IMR-90 (cell line): Measurements from ENCODE around the gene PHLDA2. TPM values are rescaled to one million over a fixed set of nuclear protein-coding genes. Genes with fewer than 3 reads are reported as not detected.

Experiments used
- ATAC-seq: fragments of 200-7000 bp; cut with Tn5 transposase; 2 replicates; pipeline ENCODE4 v1.9.1; 2020; ENCODE audit warnings: low read depth, mild to moderate bottlenecking, moderate library complexity
- BruUV-seq: library from RNA; stranded (reverse); fragments of 400-500 nt; replicated peaks from 2 replicates; lab custom pipeline; 2021; lab: Mats Ljungman, UMichigan
- CTCF ChIA-PET: fragments of 300-600 bp; formaldehyde crosslinking; extraction: SDS; loops from one replicate; lab custom pipeline; 2021; ENCODE audit warnings: antibody characterized with exemption; lab: Yijun Ruan, JAX
- POLR2A ChIA-PET: fragments of 300-600 bp; sonication (Branson Sonifier 250); formaldehyde crosslinking; loops from one replicate; lab custom pipeline; 2022; ENCODE audit warnings: antibody characterized with exemption; ENCODE audit not compliant: unreplicated experiment; lab: Charles Lee
- DNase-seq: peaks from one replicate; pipeline ENCODE4 v3.0.0; 2013
- H2AFZ ChIP-seq: replicated peaks from 2 replicates; pipeline ENCODE3; 2013; ENCODE audit warnings: low read length, mild to moderate bottlenecking; ENCODE audit not compliant: poor library complexity
- H2AK5ac ChIP-seq: 2 replicates; pipeline ENCODE4 v1.6.1; 2013; ENCODE audit warnings: low read depth, low read length, inconsistent platforms
- H2AK9ac ChIP-seq: replicated peaks from 2 replicates; pipeline ENCODE3; 2013; ENCODE audit warnings: mild to moderate bottlenecking, low read depth, low read length, moderate library complexity; ENCODE audit not compliant: poor library complexity
- H2BK120ac ChIP-seq: 2 replicates; pipeline ENCODE4 v1.6.1; 2013; ENCODE audit warnings: low read depth, low read length, inconsistent platforms
- H2BK15ac ChIP-seq: 3 replicates; pipeline ENCODE4 v1.6.1; 2013; ENCODE audit warnings: low read depth, low read length, inconsistent platforms
- H2BK20ac ChIP-seq: 2 replicates; pipeline ENCODE4 v1.6.1; 2013; ENCODE audit warnings: low read depth, mild to moderate bottlenecking, inconsistent platforms, low read length, moderate library complexity
- H2BK5ac ChIP-seq: 2 replicates; pipeline ENCODE4 v1.6.1; 2013; ENCODE audit warnings: mild to moderate bottlenecking, low read depth, low read length, inconsistent platforms; ENCODE audit not compliant: poor library complexity, severe bottlenecking
- H3K14ac ChIP-seq: replicated peaks from 2 replicates; pipeline ENCODE4 v1.6.1; 2013; ENCODE audit warnings: low read depth, low read length, inconsistent platforms
- H3K18ac ChIP-seq: 2 replicates; pipeline ENCODE4 v1.6.1; 2013; ENCODE audit warnings: low read depth, low read length, control low read depth
- H3K23ac ChIP-seq: 2 replicates; pipeline ENCODE4 v1.6.1; 2013; ENCODE audit warnings: low read depth, low read length, inconsistent platforms
- H3K27ac ChIP-seq: 2 replicates; pipeline ENCODE4 v1.5.1; 2013; ENCODE audit warnings: mild to moderate bottlenecking, control low read depth, low read length; ENCODE audit not compliant: insufficient read depth
- H3K27me3 ChIP-seq: 2 replicates; pipeline ENCODE4 v1.6.1; 2013; ENCODE audit warnings: low read length; ENCODE audit not compliant: control insufficient read depth, insufficient read depth
- H3K36me3 ChIP-seq: 2 replicates; pipeline ENCODE4 v1.6.1; 2013; ENCODE audit warnings: low read length, mixed read lengths; ENCODE audit not compliant: control insufficient read depth, insufficient read depth
- H3K4ac ChIP-seq: 2 replicates; pipeline ENCODE4 v1.6.1; 2013; ENCODE audit warnings: low read depth, low read length, inconsistent platforms
- H3K4me1 ChIP-seq: 2 replicates; pipeline ENCODE4 v1.6.1; 2013; ENCODE audit warnings: low read length, mixed read lengths; ENCODE audit not compliant: control insufficient read depth, insufficient read depth
- H3K4me2 ChIP-seq: 2 replicates; pipeline ENCODE4 v1.6.1; 2013; ENCODE audit warnings: low read depth, mild to moderate bottlenecking, control low read depth, low read length, moderate library complexity
- H3K4me3 ChIP-seq: 2 replicates; pipeline ENCODE4 v1.5.1; 2013; ENCODE audit warnings: low read depth, mild to moderate bottlenecking, control low read depth, low read length, moderate library complexity; ENCODE audit not compliant: insufficient read depth
- H3K56ac ChIP-seq: 2 replicates; pipeline ENCODE4 v1.6.1; 2013; ENCODE audit warnings: low read length, inconsistent platforms; ENCODE audit not compliant: insufficient read depth; ENCODE audit errors: extremely low read depth
- H3K79me1 ChIP-seq, 2 experiments: 2 replicates each; pipeline ENCODE4 v1.6.1; 2013; ENCODE audit warnings: low read length in 2 of 2, inconsistent platforms in 1 of 2, low read depth in 1 of 2
- H3K9ac ChIP-seq: 2 replicates; pipeline ENCODE4 v1.6.1; 2013; ENCODE audit warnings: low read depth, low read length, control low read depth
- H3K9me1 ChIP-seq: 2 replicates; pipeline ENCODE4 v1.6.1; 2013; ENCODE audit warnings: low read length, inconsistent platforms; ENCODE audit not compliant: insufficient read depth
- H3K9me3 ChIP-seq: 2 replicates; pipeline ENCODE4 v1.6.1; 2013; ENCODE audit warnings: low read length; ENCODE audit not compliant: control insufficient read depth, insufficient read depth
- H4K20me1 ChIP-seq: 2 replicates; pipeline ENCODE4 v1.6.1; 2013; ENCODE audit warnings: low read length, inconsistent platforms; ENCODE audit not compliant: insufficient read depth
- H4K5ac ChIP-seq: 2 replicates; pipeline ENCODE4 v1.6.1; 2013; ENCODE audit warnings: mild to moderate bottlenecking, low read depth, low read length, control low read depth
- H4K8ac ChIP-seq, 2 experiments: 2 replicates each; pipeline ENCODE4 v1.6.1; 2013; ENCODE audit warnings: low read depth in 2 of 2, low read length in 2 of 2, control low read depth in 1 of 2, inconsistent platforms in 1 of 2
- H4K91ac ChIP-seq: 2 replicates; pipeline ENCODE4 v1.6.1; 2013; ENCODE audit warnings: low read depth, low read length, inconsistent platforms; ENCODE audit not compliant: insufficient read depth
- BHLHE40 ChIP-seq: fragments of 150-350 bp; IDR thresholded peaks from 2 replicates; pipeline ENCODE4 v1.6.1; 2016; ENCODE audit warnings: mild to moderate bottlenecking, low read depth, low read length
- CEBPB ChIP-seq: IDR thresholded peaks from 2 replicates; pipeline ENCODE4 v1.6.1; 2012; ENCODE audit warnings: low read depth, low read length, improper control_type of control experiment
- CHD1 ChIP-seq: IDR thresholded peaks from 2 replicates; pipeline ENCODE4 v1.6.1; 2012; ENCODE audit warnings: low read depth, low read length, improper control_type of control experiment
- MAFK ChIP-seq: IDR thresholded peaks from 2 replicates; pipeline ENCODE4 v1.6.1; 2012; ENCODE audit warnings: low read depth, low read length, improper control_type of control experiment
- MAZ ChIP-seq: IDR thresholded peaks from 2 replicates; pipeline ENCODE4 v1.6.1; 2012; ENCODE audit warnings: low read depth, mild to moderate bottlenecking, low read length, improper control_type of control experiment, moderate library complexity, borderline replicate concordance
- NFE2L2 ChIP-seq: fragments of 150-350 bp; IDR thresholded peaks from 2 replicates; pipeline ENCODE4 v1.6.1; 2016; ENCODE audit warnings: low read depth, mild to moderate bottlenecking, low read length
- RAD21 ChIP-seq: IDR thresholded peaks from 2 replicates; pipeline ENCODE4 v1.6.1; 2012; ENCODE audit warnings: low read length, improper control_type of control experiment
- RFX5 ChIP-seq: IDR thresholded peaks from 2 replicates; pipeline ENCODE4 v1.8.0; 2012; ENCODE audit warnings: low read depth, mild to moderate bottlenecking, low read length, moderate library complexity
- SMC3 ChIP-seq: fragments of 150-350 bp; IDR thresholded peaks from 2 replicates; pipeline ENCODE4 v1.6.1; 2016; ENCODE audit warnings: low read depth, mild to moderate bottlenecking, antibody characterized with exemption, low read length, moderate library complexity
- whole genome bisulfite sequencing, 2 experiments: methylation state at CpG; one replicate each; pipeline versions ENCODE4 v1.1.5 to v1.1.7; 2013; ENCODE audit warnings: missing lambda C conversion rate in 2 of 2; ENCODE audit not compliant: insufficient read length in 1 of 2; ENCODE audit errors: extremely low coverage in 2 of 2; 5-methylcytosine and 5-hydroxymethylcytosine counted together
- dilution Hi-C: fragments of 300-500 bp; cut with HindIII; formaldehyde crosslinking; loops from one replicate; pipeline ENCODE4 v1.14.3; 2018; ENCODE audit warnings: low sequenced_read_pairs; ENCODE audit not compliant: unreplicated experiment
- in situ Hi-C: fragments of 300-500 bp; cut with MboI; formaldehyde crosslinking; loops from 3 replicates; pipeline ENCODE4 v1.14.3; 2019; ENCODE audit warnings: low sequenced_read_pairs, inconsistent platforms, mixed read lengths
- intact Hi-C: fragments of 100-400 bp; cut with micrococcal nuclease; formaldehyde crosslinking; loops from 2 replicates; pipeline ENCODE4 v1.10.0; 2022
- polyA plus RNA-seq, 3 experiments: library from polyadenylated mRNA; depleted of rRNA; stranded (reverse); fragments of >200 nt; gene quantifications; 2 replicates each; pipeline ENCODE4 v1.2.3, GENCODE V29; 2012; ENCODE audit warnings: low replicate concordance in 1 of 3
- total RNA-seq: library from RNA; depleted of rRNA; stranded (reverse); fragments of >200 nt; gene quantifications from 2 replicates; pipeline ENCODE4 v1.2.3, GENCODE V29; 2012
- TF ChIP-seq, protein P1 (sequence below): fragments of 150-350 bp; IDR thresholded peaks from 2 replicates; pipeline ENCODE4 v1.6.1; 2016; ENCODE audit warnings: low read depth, mild to moderate bottlenecking, low read length, moderate library complexity, borderline replicate concordance
- TF ChIP-seq, protein P2 (sequence below): conservative IDR thresholded peaks from 2 replicates; pipeline ENCODE4 v1.5.1; 2012; ENCODE audit warnings: mild to moderate bottlenecking, low read depth, low read length, improper control_type of control experiment
- TF ChIP-seq, protein P3 (sequence below): fragments of 150-350 bp; IDR thresholded peaks from 2 replicates; pipeline ENCODE4 v1.6.1; 2017; ENCODE audit warnings: mild to moderate bottlenecking, antibody characterized with exemption, low read length, low read depth

The PHLDA2 gene
- total and polyA plus RNA-seq, 2 of the 4 experiments (the other 2 are of a cell fraction): 3.8 to 89.0 TPM

DNA sequence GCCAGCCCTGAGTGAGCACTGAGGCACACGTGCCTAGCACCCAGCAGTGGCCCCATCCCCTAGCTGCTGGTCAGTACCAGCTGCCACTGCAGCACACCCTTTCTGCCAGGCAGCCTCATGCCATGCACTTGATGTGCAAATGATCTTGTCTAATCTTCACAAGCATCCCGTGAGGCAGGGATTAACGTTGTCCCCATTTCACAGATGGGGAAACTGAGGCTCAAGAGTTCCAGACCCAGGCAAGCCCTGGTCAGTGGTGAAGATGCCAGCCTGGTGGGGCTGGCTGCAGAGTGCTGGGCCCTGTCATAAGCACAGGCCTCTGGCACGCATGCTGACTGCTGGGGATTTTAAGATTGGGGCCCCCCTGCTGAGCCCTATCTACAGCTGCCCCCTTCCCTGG is 35.3 kb downstream of the PHLDA2 start:
- Histone ChIP-seq H3K36me3 (no peaks in the 10 kb centered on the region), H3K4me1 (peaks cover 34% of the 10 kb centered on the region), H2BK20ac (no peak overlapping the region), H3K18ac (no peak overlapping the region), H4K8ac (no peak overlapping the region), H4K91ac (no peak overlapping the region), H2AK5ac (no peak overlapping the region), H3K79me1 (peaks cover 0 to 7% of the 10 kb centered on the region in 2 experiments; a peak in 1 of 4 replicates), H3K14ac (no peak overlapping the region), H3K9me3 (no peaks in the 10 kb centered on the region), H2BK15ac (no peak overlapping the region), H3K23ac (no peak overlapping the region), H3K9me1 (peaks cover 14% of the 10 kb centered on the region), H2AK9ac (no peak overlapping the region), H3K27me3 (no peaks in the 10 kb centered on the region), H3K56ac (no peak overlapping the region), H3K27ac (no peak overlapping the region), H4K5ac (no peak overlapping the region), H3K4me2 (no peak overlapping the region), H4K20me1 (no peaks in the 10 kb centered on the region), H3K4me3 (no peak overlapping the region), H3K4ac (no peak overlapping the region), H2BK5ac (no peak overlapping the region), H2AFZ (no peak overlapping the region), H3K9ac (no peak overlapping the region), H2BK120ac (no peak overlapping the region)
- dilution Hi-C loops (no loop called here), in situ Hi-C loops (loop anchor here (10.0 to 25.0 kb wide), 2 partner anchors 469 to 707 kb away; no protein-coding TSS in a partner anchor), intact Hi-C loops (loop anchor here (5.0 to 10.0 kb wide), 2 partner anchors 98 to 699 kb away; partner anchors contain the start of gene NAP1L4)
- DNase-seq (no peak), ATAC-seq (no peak)
- ChIA-PET POLR2A (no interaction called here), CTCF (no interaction called here)
- BruUV-seq: no TSS peak
- TF ChIP-seq RFX5: no peak
- no peak for TF ChIP-seq CEBPB
- TF ChIP-seq, protein P1, sequence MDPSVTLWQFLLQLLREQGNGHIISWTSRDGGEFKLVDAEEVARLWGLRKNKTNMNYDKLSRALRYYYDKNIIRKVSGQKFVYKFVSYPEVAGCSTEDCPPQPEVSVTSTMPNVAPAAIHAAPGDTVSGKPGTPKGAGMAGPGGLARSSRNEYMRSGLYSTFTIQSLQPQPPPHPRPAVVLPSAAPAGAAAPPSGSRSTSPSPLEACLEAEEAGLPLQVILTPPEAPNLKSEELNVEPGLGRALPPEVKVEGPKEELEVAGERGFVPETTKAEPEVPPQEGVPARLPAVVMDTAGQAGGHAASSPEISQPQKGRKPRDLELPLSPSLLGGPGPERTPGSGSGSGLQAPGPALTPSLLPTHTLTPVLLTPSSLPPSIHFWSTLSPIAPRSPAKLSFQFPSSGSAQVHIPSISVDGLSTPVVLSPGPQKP: no peak
- TF ChIP-seq MAZ: no peak
- TF ChIP-seq, protein P2, sequence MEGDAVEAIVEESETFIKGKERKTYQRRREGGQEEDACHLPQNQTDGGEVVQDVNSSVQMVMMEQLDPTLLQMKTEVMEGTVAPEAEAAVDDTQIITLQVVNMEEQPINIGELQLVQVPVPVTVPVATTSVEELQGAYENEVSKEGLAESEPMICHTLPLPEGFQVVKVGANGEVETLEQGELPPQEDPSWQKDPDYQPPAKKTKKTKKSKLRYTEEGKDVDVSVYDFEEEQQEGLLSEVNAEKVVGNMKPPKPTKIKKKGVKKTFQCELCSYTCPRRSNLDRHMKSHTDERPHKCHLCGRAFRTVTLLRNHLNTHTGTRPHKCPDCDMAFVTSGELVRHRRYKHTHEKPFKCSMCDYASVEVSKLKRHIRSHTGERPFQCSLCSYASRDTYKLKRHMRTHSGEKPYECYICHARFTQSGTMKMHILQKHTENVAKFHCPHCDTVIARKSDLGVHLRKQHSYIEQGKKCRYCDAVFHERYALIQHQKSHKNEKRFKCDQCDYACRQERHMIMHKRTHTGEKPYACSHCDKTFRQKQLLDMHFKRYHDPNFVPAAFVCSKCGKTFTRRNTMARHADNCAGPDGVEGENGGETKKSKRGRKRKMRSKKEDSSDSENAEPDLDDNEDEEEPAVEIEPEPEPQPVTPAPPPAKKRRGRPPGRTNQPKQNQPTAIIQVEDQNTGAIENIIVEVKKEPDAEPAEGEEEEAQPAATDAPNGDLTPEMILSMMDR: no peak
- no peak for TF ChIP-seq BHLHE40
- TF ChIP-seq RAD21: no peak
- no peak for TF ChIP-seq NFE2L2
- TF ChIP-seq MAFK: no peak
- TF ChIP-seq CHD1: no peak
- TF ChIP-seq, protein P3, sequence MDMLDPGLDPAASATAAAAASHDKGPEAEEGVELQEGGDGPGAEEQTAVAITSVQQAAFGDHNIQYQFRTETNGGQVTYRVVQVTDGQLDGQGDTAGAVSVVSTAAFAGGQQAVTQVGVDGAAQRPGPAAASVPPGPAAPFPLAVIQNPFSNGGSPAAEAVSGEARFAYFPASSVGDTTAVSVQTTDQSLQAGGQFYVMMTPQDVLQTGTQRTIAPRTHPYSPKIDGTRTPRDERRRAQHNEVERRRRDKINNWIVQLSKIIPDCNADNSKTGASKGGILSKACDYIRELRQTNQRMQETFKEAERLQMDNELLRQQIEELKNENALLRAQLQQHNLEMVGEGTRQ: no peak
- TF ChIP-seq SMC3: no peak
- 100% methylated on average over 2 of the region's 4 CpGs; no CpG with 5 or more reads in 1 of the 2 experiments for WGBS, 2 experiments
